Measurements from ENCODE around the gene ERBB3.
"Not testable (repeated sequence)": the region's sequence is repeated elsewhere in the genome, so short reads cannot be mapped to it uniquely, and the experiment has no call there.

The ERBB3 gene

GRCh38 chr12:56079723-56080555 lies at the start of gene ERBB3:
Gene ERBB3 (plus strand): TSS chr12:56080165. CDS start chr12:56080301, 136 bp downstream.
- no peak for FAIRE-seq

- FAIRE-seq: no peak
Measured at GRCh38 chr12:56031987-56032386, 48.0 kb upstream of the ERBB3 start.

DNA sequence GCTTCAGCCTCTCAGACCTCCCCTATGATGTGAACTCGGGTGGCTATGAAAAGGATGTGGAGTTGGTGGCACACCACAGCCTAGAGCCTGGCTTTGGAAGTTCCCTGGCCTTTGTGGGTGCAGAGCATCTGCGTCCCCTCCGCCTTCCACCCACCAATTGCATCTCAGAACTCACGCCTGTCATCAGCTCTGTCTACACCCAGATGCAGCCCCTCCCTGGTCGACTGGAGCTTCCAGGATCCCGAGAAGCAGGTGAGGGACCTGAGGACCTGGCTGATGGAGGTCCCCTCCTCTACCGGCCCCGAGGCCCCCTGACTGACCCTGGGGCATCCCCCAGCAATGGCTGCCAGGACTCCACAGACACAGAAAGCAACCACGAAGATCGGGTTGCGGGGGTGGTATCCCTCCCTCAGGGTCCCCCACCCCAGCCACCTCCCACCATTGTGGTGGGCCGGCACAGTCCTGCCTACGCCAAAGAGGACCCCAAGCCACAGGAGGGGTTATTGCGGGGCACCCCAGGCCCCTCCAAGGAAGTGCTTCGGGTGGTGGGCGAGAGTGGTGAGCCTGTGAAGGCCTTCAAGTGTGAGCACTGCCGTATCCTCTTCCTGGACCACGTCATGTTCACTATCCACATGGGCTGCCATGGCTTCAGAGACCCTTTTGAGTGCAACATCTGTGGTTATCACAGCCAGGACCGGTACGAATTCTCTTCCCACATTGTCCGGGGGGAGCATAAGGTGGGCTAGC lies 45.2 kb upstream of the ERBB3 start:
- no peak for FAIRE-seq

GRCh38 chr12:56037161-56037560 lies 42.8 kb upstream of the ERBB3 start:
- FAIRE-seq: no peak

DNA sequence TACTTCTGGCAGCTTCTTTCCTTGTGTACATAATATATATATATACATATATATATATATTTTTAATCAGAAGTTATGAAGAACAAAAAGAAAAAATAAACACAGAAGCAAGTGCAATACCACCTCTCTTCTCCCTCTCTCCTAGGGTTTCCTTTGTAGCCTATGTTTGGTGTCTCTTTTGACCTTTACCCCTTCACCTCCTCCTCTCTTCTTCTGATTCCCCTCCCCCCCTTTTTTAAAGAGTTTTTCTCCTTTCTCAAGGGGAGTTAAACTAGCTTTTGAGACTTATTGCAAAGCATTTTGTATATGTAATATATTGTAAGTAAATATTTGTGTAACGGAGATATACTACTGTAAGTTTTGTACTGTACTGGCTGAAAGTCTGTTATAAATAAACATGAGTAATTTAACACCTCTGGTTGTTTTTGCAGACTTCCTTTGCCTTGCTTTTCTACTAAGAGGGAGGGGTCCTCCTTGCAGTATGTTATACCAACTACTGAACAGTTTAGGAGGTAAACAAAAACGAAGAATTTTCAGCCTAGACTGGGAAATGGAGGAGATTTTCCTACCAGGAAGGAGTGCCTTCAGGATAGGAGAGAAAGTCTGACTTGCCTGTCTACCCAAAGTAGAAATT lies 41.8 kb upstream of the ERBB3 start:
- FAIRE-seq: no peak

GRCh38 chr12:56040151-56040550 lies 39.8 kb upstream of the ERBB3 start:
- no peak for FAIRE-seq

GRCh38 chr12:56040963-56041551 lies 38.9 kb upstream of the ERBB3 start:
- FAIRE-seq: no peak

DNA sequence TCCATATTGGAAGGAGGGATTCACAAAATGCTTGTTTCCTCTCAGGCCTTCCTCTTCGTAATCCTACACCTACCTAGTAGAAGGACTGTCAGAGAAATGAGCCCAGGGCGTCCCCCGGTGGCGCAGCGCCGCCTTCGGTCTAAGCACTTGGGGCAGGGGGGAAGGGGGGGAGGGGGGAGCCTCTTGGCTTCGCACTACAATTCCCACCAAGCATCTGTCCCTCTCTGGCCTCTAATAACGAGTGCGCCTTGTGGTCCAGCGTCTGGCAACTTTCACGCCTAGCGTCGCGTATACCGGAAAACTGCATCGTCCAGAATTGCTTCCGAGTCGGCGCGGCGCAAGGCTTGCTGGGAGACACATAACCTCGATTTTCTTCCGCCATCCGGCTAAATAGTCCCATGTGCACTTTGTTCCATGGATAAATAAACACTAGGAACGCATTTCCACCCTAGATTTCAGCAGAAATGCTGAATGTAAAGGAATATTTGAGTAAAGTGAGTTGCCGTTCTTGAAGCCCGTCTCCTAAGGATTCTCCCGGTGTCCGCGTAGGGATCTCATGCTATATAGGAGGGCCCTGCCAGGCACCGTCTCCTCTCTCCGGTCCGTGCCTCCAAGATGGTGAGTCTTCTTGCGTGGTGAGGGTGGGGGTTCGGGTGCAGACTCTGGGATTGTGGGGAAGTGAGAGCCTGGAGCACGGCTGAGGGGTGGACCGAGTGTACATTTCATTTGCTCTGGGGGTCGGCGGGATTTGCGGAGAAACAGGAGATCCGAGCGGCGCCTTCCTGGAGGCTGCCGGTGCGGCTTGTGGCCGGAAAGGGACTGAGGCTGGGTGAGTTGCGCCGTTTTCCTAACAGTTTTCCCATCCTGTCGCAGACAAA lies 38.2 kb upstream of the ERBB3 start, which contains the start of gene RPS26:
TSS of gene RPS26 (plus strand) at position 367 of the 878 bp plus-strand sequence. CDS start at position 616, 249 bp downstream.
- FAIRE-seq: peak; percentile 88

GRCh38 chr12:56042430-56042813 lies 37.5 kb upstream of the ERBB3 start:
- not testable (repeated sequence) for FAIRE-seq

DNA sequence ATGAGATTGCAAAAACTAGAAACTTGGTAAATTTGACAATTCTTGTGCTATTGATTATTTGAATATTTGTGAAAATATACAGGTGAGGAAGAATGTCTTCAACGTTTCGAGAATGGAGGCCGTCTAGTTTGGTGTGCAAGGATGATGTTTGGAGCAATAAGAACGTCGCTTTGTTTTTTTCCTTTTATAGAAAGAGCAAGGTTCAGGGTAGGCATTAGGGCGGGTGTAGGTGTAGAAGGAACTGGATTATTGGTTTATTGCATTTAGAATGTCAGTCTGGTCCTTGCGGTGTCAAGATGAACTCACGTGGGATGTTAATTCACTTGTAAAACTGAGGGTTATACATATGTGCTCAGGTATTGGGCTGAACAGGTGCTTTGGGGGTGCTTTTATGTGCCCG lies 37.1 kb upstream of the ERBB3 start:
- no peak for FAIRE-seq

- FAIRE-seq: no peak
Measured at GRCh38 chr12:56046027-56046780, 33.8 kb upstream of the ERBB3 start.

DNA sequence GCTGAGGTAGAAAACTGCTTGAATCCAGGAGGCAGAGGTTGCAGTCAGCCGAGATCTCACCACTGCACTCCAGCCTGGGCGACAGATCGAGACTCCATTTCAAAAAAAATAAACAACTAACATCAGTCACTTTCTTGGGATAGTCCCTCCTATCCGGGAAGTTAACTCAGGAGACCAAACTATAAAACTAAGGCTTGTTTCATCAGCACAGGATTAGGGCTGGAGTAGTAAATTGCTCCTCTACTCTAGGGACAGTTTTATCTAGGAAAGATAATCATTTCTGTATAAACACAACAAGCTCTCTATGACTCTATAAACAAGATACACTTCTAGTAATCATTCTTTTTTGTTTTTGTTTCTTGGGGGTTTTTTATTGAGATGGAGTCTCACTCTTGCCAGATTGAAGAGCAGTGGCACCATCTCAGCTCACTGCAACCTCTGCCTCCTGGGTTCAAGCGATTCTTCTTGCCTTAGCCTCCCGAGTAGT lies 26.5 kb upstream of the ERBB3 start:
- no peak for FAIRE-seq

- FAIRE-seq: not testable (repeated sequence)
Measured at GRCh38 chr12:56059964-56060363, 20.0 kb upstream of the ERBB3 start.

DNA sequence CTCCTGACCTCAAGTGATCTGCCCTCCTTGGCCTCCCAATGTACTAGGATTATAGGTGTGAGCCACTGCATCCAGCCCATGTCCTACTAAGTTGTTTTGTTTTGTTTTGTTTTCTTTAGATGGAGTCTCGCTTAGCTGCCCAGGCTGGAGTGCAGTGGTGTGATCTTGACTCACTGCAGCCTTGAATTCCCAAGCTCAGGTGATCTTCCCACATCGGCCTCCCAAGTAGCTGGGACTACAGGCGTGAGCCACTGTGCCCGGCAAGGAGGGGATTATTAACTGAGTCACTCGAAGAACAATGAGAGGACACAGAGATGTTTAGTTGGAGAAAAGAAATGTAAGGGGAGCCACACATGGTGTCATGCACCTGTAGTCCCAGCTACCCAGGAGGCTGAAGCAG lies 18.0 kb upstream of the ERBB3 start:
- FAIRE-seq: no peak

- FAIRE-seq: no peak
Measured at GRCh38 chr12:56062996-56063395, 17.0 kb upstream of the ERBB3 start.

- FAIRE-seq: no peak
Measured at GRCh38 chr12:56071648-56072047, 8.3 kb upstream of the ERBB3 start.

GRCh38 chr12:56074396-56074795 lies 5.6 kb upstream of the ERBB3 start:
- FAIRE-seq: no peak

- FAIRE-seq: not testable (repeated sequence)
Measured at GRCh38 chr12:56077966-56078365, 2.0 kb upstream of the ERBB3 start.

- FAIRE-seq: no peak
Measured at GRCh38 chr12:56078427-56078826, 1.5 kb upstream of the ERBB3 start.

GRCh38 chr12:56078931-56079722 lies 838 bp upstream of the ERBB3 start:
- peak; percentile 84 for FAIRE-seq
